Measurements from ENCODE around the gene SORBS1.

- TF ChIP-seq, protein P1, sequence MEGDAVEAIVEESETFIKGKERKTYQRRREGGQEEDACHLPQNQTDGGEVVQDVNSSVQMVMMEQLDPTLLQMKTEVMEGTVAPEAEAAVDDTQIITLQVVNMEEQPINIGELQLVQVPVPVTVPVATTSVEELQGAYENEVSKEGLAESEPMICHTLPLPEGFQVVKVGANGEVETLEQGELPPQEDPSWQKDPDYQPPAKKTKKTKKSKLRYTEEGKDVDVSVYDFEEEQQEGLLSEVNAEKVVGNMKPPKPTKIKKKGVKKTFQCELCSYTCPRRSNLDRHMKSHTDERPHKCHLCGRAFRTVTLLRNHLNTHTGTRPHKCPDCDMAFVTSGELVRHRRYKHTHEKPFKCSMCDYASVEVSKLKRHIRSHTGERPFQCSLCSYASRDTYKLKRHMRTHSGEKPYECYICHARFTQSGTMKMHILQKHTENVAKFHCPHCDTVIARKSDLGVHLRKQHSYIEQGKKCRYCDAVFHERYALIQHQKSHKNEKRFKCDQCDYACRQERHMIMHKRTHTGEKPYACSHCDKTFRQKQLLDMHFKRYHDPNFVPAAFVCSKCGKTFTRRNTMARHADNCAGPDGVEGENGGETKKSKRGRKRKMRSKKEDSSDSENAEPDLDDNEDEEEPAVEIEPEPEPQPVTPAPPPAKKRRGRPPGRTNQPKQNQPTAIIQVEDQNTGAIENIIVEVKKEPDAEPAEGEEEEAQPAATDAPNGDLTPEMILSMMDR (conservative IDR thresholded peaks at IDR 0.05): no peak
- no peak for TF ChIP-seq ZFX (IDR thresholded peaks at IDR 0.05)
Measured at GRCh38 chr10:95569368-95569767, 8.2 kb upstream of the SORBS1 start.

Measured in C4-2B (cell line).